Measurements from ENCODE around the gene C19orf67. TPM values are rescaled to one million over a fixed set of nuclear protein-coding genes. Genes with fewer than 3 reads are reported as not detected.

C19orf67 gene
- total RNA-seq, 1 experiment from 2014 or later, result 0.39 TPM

DNA sequence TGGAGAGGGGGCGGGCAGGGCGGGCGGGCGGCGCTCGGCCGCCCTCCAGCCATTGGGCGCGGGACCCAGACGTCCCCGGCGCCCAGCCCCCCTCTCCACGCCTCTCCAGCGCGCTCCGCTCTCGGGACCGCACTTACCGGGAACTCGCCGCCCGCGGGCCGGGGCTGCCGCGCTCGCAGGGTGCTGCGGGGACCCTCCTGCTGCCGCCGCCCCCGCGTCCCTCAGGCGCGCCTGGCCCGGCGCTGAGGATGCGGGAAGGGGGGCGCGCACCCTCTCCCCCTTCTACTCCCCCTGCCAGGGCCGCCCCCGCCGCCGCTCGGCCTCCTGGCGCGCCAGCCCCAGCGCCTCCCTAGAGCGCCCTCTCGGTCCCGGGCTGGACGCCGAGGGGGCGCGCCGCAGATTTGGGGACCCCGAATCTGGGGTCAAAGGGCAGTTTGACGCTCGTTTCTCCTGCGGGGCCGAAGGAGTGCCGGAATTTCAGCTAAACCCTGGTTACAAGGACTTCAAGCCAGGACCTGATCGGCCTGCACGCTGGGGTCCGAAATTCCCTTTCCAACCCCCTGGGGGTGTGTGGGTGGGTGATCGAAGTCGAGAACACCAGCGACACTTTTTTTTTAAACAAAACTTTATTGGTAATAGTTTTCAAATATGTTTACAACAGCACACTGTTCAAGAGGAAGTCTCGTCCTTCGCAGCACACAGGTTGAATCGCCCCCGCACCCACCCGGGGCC is 5.7 kb upstream of the C19orf67 start:
- Histone ChIP-seq H3K79me2 (ENCODE audit: insufficient read depth, low read length) (no peaks in the 10 kb centered on the region), H3K27ac (ENCODE audit: insufficient read length, low read depth, low read length) (no peak overlapping the region)
- WGBS (ENCODE audit: extremely low coverage, insufficient read length, low lambda C conversion rate), result no CpG with 5 or more reads among the region's 72 CpGs

More for the DNA sequence above, 5.7 kb upstream of the C19orf67 start:
- Histone ChIP-seq H2AFZ (ENCODE audit: low read length) (no peak overlapping the region), H3K9me3 (ENCODE audit: control insufficient read depth, low read depth, low read length) (peaks cover 6% of the 10 kb centered on the region), H4K8ac (replicated peaks; ENCODE audit: insufficient read length, low read depth, low read length) (no peak overlapping the region), H3T11ph (ENCODE audit: low read length) (no peak overlapping the region), H3K23ac (ENCODE audit: insufficient read length, low read depth, low read length) (no peak overlapping the region), H3K79me1 (ENCODE audit: insufficient read depth, low read depth, low read length, poor library complexity, severe bottlenecking) (no peaks in the 10 kb centered on the region), H4K91ac (ENCODE audit: insufficient read length, low read depth, low read length) (no peak overlapping the region), H2BK15ac (ENCODE audit: low read depth, low read length) (no peak overlapping the region), H3K14ac (ENCODE audit: insufficient read depth, low read length) (no peak overlapping the region; the same call in 1 of the 2 replicates), H3K27me3 (ENCODE audit: insufficient read depth, low read length) (no peaks in the 10 kb centered on the region), H3K4me1 (ENCODE audit: insufficient read depth, low read length) (no peaks in the 10 kb centered on the region), H3K56ac (ENCODE audit: insufficient read length, low read depth, low read length) (no peak overlapping the region), H3K18ac (ENCODE audit: insufficient read length, low read depth, low read length) (no peak overlapping the region), H3K9ac (ENCODE audit: extremely low read depth, insufficient read length, low read length) (no peak overlapping the region), H4K20me1 (ENCODE audit: control insufficient read depth, insufficient read depth, insufficient read length) (no peaks in the 10 kb centered on the region), H3K4me2 (ENCODE audit: insufficient read depth, insufficient read length, low read length) (peak overlapping the region; percentile 68), H2BK120ac (ENCODE audit: low read depth, low read length, poor library complexity, severe bottlenecking) (no peak overlapping the region), H2BK5ac (ENCODE audit: insufficient read length, low read length) (no peak overlapping the region), H4K5ac (ENCODE audit: insufficient read length, low read depth, low read length) (no peak overlapping the region), H2AK5ac (ENCODE audit: insufficient read length, low read length) (no peak overlapping the region), H3K4ac (ENCODE audit: low read depth, low read length) (no peak overlapping the region), H3K23me2 (ENCODE audit: insufficient read length, low read depth, low read length, poor library complexity, severe bottlenecking) (peaks cover 8% of the 10 kb centered on the region), H2BK12ac (ENCODE audit: insufficient read length, low read depth, low read length) (no peak overlapping the region), H2BK20ac (ENCODE audit: low read depth, low read length, poor library complexity, severe bottlenecking) (no peak overlapping the region)
- H3K4me3 Mint-ChIP-seq, result peak overlapping the region; percentile 78 to 98
- TF ChIP-seq, protein P1, sequence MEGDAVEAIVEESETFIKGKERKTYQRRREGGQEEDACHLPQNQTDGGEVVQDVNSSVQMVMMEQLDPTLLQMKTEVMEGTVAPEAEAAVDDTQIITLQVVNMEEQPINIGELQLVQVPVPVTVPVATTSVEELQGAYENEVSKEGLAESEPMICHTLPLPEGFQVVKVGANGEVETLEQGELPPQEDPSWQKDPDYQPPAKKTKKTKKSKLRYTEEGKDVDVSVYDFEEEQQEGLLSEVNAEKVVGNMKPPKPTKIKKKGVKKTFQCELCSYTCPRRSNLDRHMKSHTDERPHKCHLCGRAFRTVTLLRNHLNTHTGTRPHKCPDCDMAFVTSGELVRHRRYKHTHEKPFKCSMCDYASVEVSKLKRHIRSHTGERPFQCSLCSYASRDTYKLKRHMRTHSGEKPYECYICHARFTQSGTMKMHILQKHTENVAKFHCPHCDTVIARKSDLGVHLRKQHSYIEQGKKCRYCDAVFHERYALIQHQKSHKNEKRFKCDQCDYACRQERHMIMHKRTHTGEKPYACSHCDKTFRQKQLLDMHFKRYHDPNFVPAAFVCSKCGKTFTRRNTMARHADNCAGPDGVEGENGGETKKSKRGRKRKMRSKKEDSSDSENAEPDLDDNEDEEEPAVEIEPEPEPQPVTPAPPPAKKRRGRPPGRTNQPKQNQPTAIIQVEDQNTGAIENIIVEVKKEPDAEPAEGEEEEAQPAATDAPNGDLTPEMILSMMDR (conservative IDR thresholded peaks at IDR 0.05), result 0 out of 3 replicates have a peak, but pooled peaks have one; percentile 16
- H3K36me3 Mint-ChIP-seq (ENCODE audit: insufficient read depth in 1 of 3, low read depth in 3 of 3), result peaks cover 17 to 36% (median 29%) of the 10 kb centered on the region in 3 experiments
- no peak for DNase-seq
- H3K4me1 Mint-ChIP-seq, result peaks cover 12% of the 10 kb centered on the region in 2 experiments
- H3K9me3 Mint-ChIP-seq, result peaks cover 13 to 15% of the 10 kb centered on the region in 2 experiments
- H3K27me3 Mint-ChIP-seq (ENCODE audit: low read depth), result peaks cover 21% of the 10 kb centered on the region
- peak overlapping the region; percentile 70 to 92 (median 78); a peak in 4 of 7 replicates for H3K27ac Mint-ChIP-seq

Data from H9 (cell line).